ENCODE measurements around the gene CCDC188. TPM values are rescaled to one million over a fixed set of nuclear protein-coding genes. Genes with fewer than 3 reads are reported as not detected.
A peak's percentile ranks its signal among the peaks of the same experiment; 100 is the strongest.

CCDC188 gene
- total and polyA plus RNA-seq, 9 of the 15 experiments (the other 6 are each of a cell fraction or from before 2014, with no cell fraction given): not detected

Small RNA genes within 50 kb of the gene (microRNA-seq; reads per million reads assigned to microRNA genes)
- 0.55 reads per million for gene MIR6816 (ENCODE audit: borderline microRNAs expressed)

Small RNA genes within 50 kb of the gene (small RNA-seq; reads per million reads assigned to genes)
- gene MIR6816 (0.44 reads per million, percentile 16 among the genes with 10 or more reads in this experiment), gene RF00599 (not detected)

Other genes with a start within 250 kb of the CCDC188 start
Only the 7 nearest of the 11 such genes appear.
- gene ARVCF, start 134.2 kb downstream of the CCDC188 start, total RNA-seq (2014; rRNA removed): 49.3 and 54.2 TPM in 2 replicates
- 2.2 and 4.5 TPM in 2 replicates for gene ARVCF, start 134.2 kb downstream of the CCDC188 start, total RNA-seq (2014; rRNA removed; fragmentation: Illumina TruSeq; extraction: Trizol)
- 13.3 and 15.6 TPM in 2 replicates for gene ARVCF, start 134.2 kb downstream of the CCDC188 start, total RNA-seq (2015; rRNA removed; fragmentation: Illumina TruSeq; extraction: Trizol)
- 46.5 and 50.6 TPM in 2 replicates for gene ARVCF, start 134.2 kb downstream of the CCDC188 start, total RNA-seq (2021)
- 35.2 and 71.6 TPM in 2 replicates for gene ARVCF, start 134.2 kb downstream of the CCDC188 start, polyA plus RNA-seq (2011; rRNA removed)
- 8.0 and 15.9 TPM in 2 replicates for gene ARVCF, start 134.2 kb downstream of the CCDC188 start, polyA plus RNA-seq (2014; fragmentation: Illumina TruSeq; extraction: Trizol)
- gene ARVCF, start 134.2 kb downstream of the CCDC188 start, polyA plus RNA-seq (2014; fragmentation: Nextera tagmentation; extraction: Ambion mirVana): under 1 TPM; 0.03 to 0.17 TPM
- gene ARVCF, start 134.2 kb downstream of the CCDC188 start, polyA plus RNA-seq (2014; rRNA removed): 42.5 and 97.4 TPM in 2 replicates
- 70.1 and 95.8 TPM in 2 replicates for gene TANGO2, start 129.9 kb downstream of the CCDC188 start, total RNA-seq (2014; rRNA removed)
- gene TANGO2, start 129.9 kb downstream of the CCDC188 start, total RNA-seq (2014; rRNA removed; fragmentation: Illumina TruSeq; extraction: Trizol): 36.1 and 45.9 TPM in 2 replicates
- 55.8 and 57.2 TPM in 2 replicates for gene TANGO2, start 129.9 kb downstream of the CCDC188 start, total RNA-seq (2015; rRNA removed; fragmentation: Illumina TruSeq; extraction: Trizol)
- gene TANGO2, start 129.9 kb downstream of the CCDC188 start, total RNA-seq (2021): 94.1 and 97.3 TPM in 2 replicates
- 94.9 and 115 TPM in 2 replicates for gene TANGO2, start 129.9 kb downstream of the CCDC188 start, polyA plus RNA-seq (2011; rRNA removed)
- 88.3 and 89.4 TPM in 2 replicates for gene TANGO2, start 129.9 kb downstream of the CCDC188 start, polyA plus RNA-seq (2014; fragmentation: Illumina TruSeq; extraction: Trizol)
- 10 to 100 TPM; 15.5 to 17.5 TPM for gene TANGO2, start 129.9 kb downstream of the CCDC188 start, polyA plus RNA-seq (2014; fragmentation: Nextera tagmentation; extraction: Ambion mirVana)
- 89.6 and 92.5 TPM in 2 replicates for gene TANGO2, start 129.9 kb downstream of the CCDC188 start, polyA plus RNA-seq (2014; rRNA removed)
- gene DGCR8, start 70.8 kb downstream of the CCDC188 start, total RNA-seq (2014; rRNA removed): 107 and 108 TPM in 2 replicates
- 43.7 and 49.4 TPM in 2 replicates for gene DGCR8, start 70.8 kb downstream of the CCDC188 start, total RNA-seq (2014; rRNA removed; fragmentation: Illumina TruSeq; extraction: Trizol)
- gene DGCR8, start 70.8 kb downstream of the CCDC188 start, total RNA-seq (2015; rRNA removed; fragmentation: Illumina TruSeq; extraction: Trizol): 80.1 and 81.2 TPM in 2 replicates
- gene DGCR8, start 70.8 kb downstream of the CCDC188 start, total RNA-seq (2021): 116 and 119 TPM in 2 replicates
- 81.8 and 155 TPM in 2 replicates for gene DGCR8, start 70.8 kb downstream of the CCDC188 start, polyA plus RNA-seq (2011; rRNA removed)
- gene DGCR8, start 70.8 kb downstream of the CCDC188 start, polyA plus RNA-seq (2014; fragmentation: Illumina TruSeq; extraction: Trizol): 70.4 and 75.0 TPM in 2 replicates
- gene DGCR8, start 70.8 kb downstream of the CCDC188 start, polyA plus RNA-seq (2014; fragmentation: Nextera tagmentation; extraction: Ambion mirVana): 1 to 10 TPM; 5.9 to 7.7 TPM
- gene DGCR8, start 70.8 kb downstream of the CCDC188 start, polyA plus RNA-seq (2014; rRNA removed): 135 and 144 TPM in 2 replicates
- 2,045 and 2,260 TPM in 2 replicates for gene RANBP1, start 35.0 kb downstream of the CCDC188 start, total RNA-seq (2014; rRNA removed)
- 1,191 and 1,409 TPM in 2 replicates for gene RANBP1, start 35.0 kb downstream of the CCDC188 start, total RNA-seq (2014; rRNA removed; fragmentation: Illumina TruSeq; extraction: Trizol)
- 1,591 and 1,659 TPM in 2 replicates for gene RANBP1, start 35.0 kb downstream of the CCDC188 start, total RNA-seq (2015; rRNA removed; fragmentation: Illumina TruSeq; extraction: Trizol)
- 1,289 and 1,311 TPM in 2 replicates for gene RANBP1, start 35.0 kb downstream of the CCDC188 start, total RNA-seq (2021)
- gene RANBP1, start 35.0 kb downstream of the CCDC188 start, polyA plus RNA-seq (2011; rRNA removed): 1,082 and 1,351 TPM in 2 replicates
- 1,518 and 1,621 TPM in 2 replicates for gene RANBP1, start 35.0 kb downstream of the CCDC188 start, polyA plus RNA-seq (2014; fragmentation: Illumina TruSeq; extraction: Trizol)
- gene RANBP1, start 35.0 kb downstream of the CCDC188 start, polyA plus RNA-seq (2014; fragmentation: Nextera tagmentation; extraction: Ambion mirVana): 100 to 1,000 TPM; 162 to 207 TPM
- gene RANBP1, start 35.0 kb downstream of the CCDC188 start, polyA plus RNA-seq (2014; rRNA removed): 2,237 and 2,891 TPM in 2 replicates
- 203 and 254 TPM in 2 replicates for gene TRMT2A, start 33.8 kb downstream of the CCDC188 start, total RNA-seq (2014; rRNA removed)
- 31.5 and 47.4 TPM in 2 replicates for gene TRMT2A, start 33.8 kb downstream of the CCDC188 start, total RNA-seq (2014; rRNA removed; fragmentation: Illumina TruSeq; extraction: Trizol)
- 151 and 170 TPM in 2 replicates for gene TRMT2A, start 33.8 kb downstream of the CCDC188 start, total RNA-seq (2015; rRNA removed; fragmentation: Illumina TruSeq; extraction: Trizol)
- 222 and 242 TPM in 2 replicates for gene TRMT2A, start 33.8 kb downstream of the CCDC188 start, total RNA-seq (2021)
- gene TRMT2A, start 33.8 kb downstream of the CCDC188 start, polyA plus RNA-seq (2011; rRNA removed): 102 and 189 TPM in 2 replicates
- 140 and 177 TPM in 2 replicates for gene TRMT2A, start 33.8 kb downstream of the CCDC188 start, polyA plus RNA-seq (2014; fragmentation: Illumina TruSeq; extraction: Trizol)
- 1 to 10 TPM; 1.6 to 6.6 TPM for gene TRMT2A, start 33.8 kb downstream of the CCDC188 start, polyA plus RNA-seq (2014; fragmentation: Nextera tagmentation; extraction: Ambion mirVana)
- 258 and 265 TPM in 2 replicates for gene TRMT2A, start 33.8 kb downstream of the CCDC188 start, polyA plus RNA-seq (2014; rRNA removed)
- gene ZDHHC8, start 19.3 kb downstream of the CCDC188 start, total RNA-seq (2014; rRNA removed): 16.4 and 27.9 TPM in 2 replicates
- gene ZDHHC8, start 19.3 kb downstream of the CCDC188 start, total RNA-seq (2014; rRNA removed; fragmentation: Illumina TruSeq; extraction: Trizol): 4.5 and 7.5 TPM in 2 replicates
- 9.8 and 11.3 TPM in 2 replicates for gene ZDHHC8, start 19.3 kb downstream of the CCDC188 start, total RNA-seq (2015; rRNA removed; fragmentation: Illumina TruSeq; extraction: Trizol)
- 99.5 and 109 TPM in 2 replicates for gene ZDHHC8, start 19.3 kb downstream of the CCDC188 start, total RNA-seq (2021)
- gene ZDHHC8, start 19.3 kb downstream of the CCDC188 start, polyA plus RNA-seq (2011; rRNA removed): 21.3 and 39.4 TPM in 2 replicates
- 34.6 and 58.2 TPM in 2 replicates for gene ZDHHC8, start 19.3 kb downstream of the CCDC188 start, polyA plus RNA-seq (2014; fragmentation: Illumina TruSeq; extraction: Trizol)
- under 1 TPM; 0.04 to 0.15 TPM for gene ZDHHC8, start 19.3 kb downstream of the CCDC188 start, polyA plus RNA-seq (2014; fragmentation: Nextera tagmentation; extraction: Ambion mirVana)
- 74.5 and 108 TPM in 2 replicates for gene ZDHHC8, start 19.3 kb downstream of the CCDC188 start, polyA plus RNA-seq (2014; rRNA removed)
- 1.5 and 2.3 TPM in 2 replicates for gene RTN4R, start 117.3 kb upstream of the CCDC188 start, total RNA-seq (2014; rRNA removed)
- not detected in 2 replicates for gene RTN4R, start 117.3 kb upstream of the CCDC188 start, total RNA-seq (2014; rRNA removed; fragmentation: Illumina TruSeq; extraction: Trizol)
- 0.41 and 0.43 TPM in 2 replicates for gene RTN4R, start 117.3 kb upstream of the CCDC188 start, total RNA-seq (2015; rRNA removed; fragmentation: Illumina TruSeq; extraction: Trizol)
- gene RTN4R, start 117.3 kb upstream of the CCDC188 start, total RNA-seq (2021): 2.8 and 3.0 TPM in 2 replicates
- gene RTN4R, start 117.3 kb upstream of the CCDC188 start, polyA plus RNA-seq (2011; rRNA removed): 1.3 and 4.4 TPM in 2 replicates
- 0.46 TPM in 1 of 2 replicates, not detected in the other for gene RTN4R, start 117.3 kb upstream of the CCDC188 start, polyA plus RNA-seq (2014; fragmentation: Illumina TruSeq; extraction: Trizol)
- gene RTN4R, start 117.3 kb upstream of the CCDC188 start, polyA plus RNA-seq (2014; fragmentation: Nextera tagmentation; extraction: Ambion mirVana): under 1 TPM in 1 of 2 experiments, not detected in 1; 0.04 TPM
- gene RTN4R, start 117.3 kb upstream of the CCDC188 start, polyA plus RNA-seq (2014; rRNA removed): 1.2 and 2.3 TPM in 2 replicates